ENCODE measurements around the gene OSBP2.
"Not testable (repeated sequence)": the region's sequence is repeated elsewhere in the genome, so short reads cannot be mapped to it uniquely, and the experiment has no call there.

The OSBP2 gene

GRCh38 chr22:30676565-30676964, 18.1 kb upstream of the OSBP2 start:
- DNase-seq (ENCODE audit: low read depth in 3 of 3), result not testable (repeated sequence)

GRCh38 chr22:30679895-30680690, 14.6 kb upstream of the OSBP2 start:
- DNase-seq (ENCODE audit: low read depth in 3 of 3), result not testable (repeated sequence)

GRCh38 chr22:30680991-30681770, 13.5 kb upstream of the OSBP2 start:
- DNase-seq (ENCODE audit: low read depth in 3 of 3), result no peak

GRCh38 chr22:30681831-30682230, 12.8 kb upstream of the OSBP2 start:
- no peak for DNase-seq (ENCODE audit: low read depth in 3 of 3)

GRCh38 chr22:30685178-30685577, 9.5 kb upstream of the OSBP2 start:
- DNase-seq (ENCODE audit: low read depth in 3 of 3), result no peak

GRCh38 chr22:30687358-30687757, 7.3 kb upstream of the OSBP2 start:
- no peak for DNase-seq (ENCODE audit: low read depth in 3 of 3)

- no peak for DNase-seq (ENCODE audit: low read depth in 3 of 3)
Measured at GRCh38 chr22:30689622-30690021, 5.1 kb upstream of the OSBP2 start.

GRCh38 chr22:30691204-30691603, 3.5 kb upstream of the OSBP2 start:
- no peak for DNase-seq (ENCODE audit: low read depth in 3 of 3)

- DNase-seq (ENCODE audit: low read depth in 3 of 3), result peak; percentile 31 to 42 (median 34)
Measured at GRCh38 chr22:30694171-30694639, 469 bp upstream of the OSBP2 start.

- DNase-seq (ENCODE audit: low read depth in 3 of 3), result no peak
Measured at GRCh38 chr22:30695351-30695851, 727 bp downstream of the OSBP2 start.

- no peak for DNase-seq (ENCODE audit: low read depth in 3 of 3)
Measured at GRCh38 chr22:30695871-30696655, 1.4 kb downstream of the OSBP2 start.

- no peak for DNase-seq (ENCODE audit: low read depth in 3 of 3)
Measured at GRCh38 chr22:30697975-30698374, 3.3 kb downstream of the OSBP2 start.

GRCh38 chr22:30701872-30702271, 7.2 kb downstream of the OSBP2 start:
- no peak for DNase-seq (ENCODE audit: low read depth in 3 of 3)

- no peak for DNase-seq (ENCODE audit: low read depth in 3 of 3)
Measured at GRCh38 chr22:30702856-30703255, 8.2 kb downstream of the OSBP2 start.

- DNase-seq (ENCODE audit: low read depth in 3 of 3), result no peak
Measured at GRCh38 chr22:30704978-30705377, 10.3 kb downstream of the OSBP2 start.

- DNase-seq (ENCODE audit: low read depth in 3 of 3), result no peak
Measured at GRCh38 chr22:30705710-30706651, 11.3 kb downstream of the OSBP2 start.

- DNase-seq (ENCODE audit: low read depth in 3 of 3), result not testable (repeated sequence)
Measured at GRCh38 chr22:30709980-30710379, 15.3 kb downstream of the OSBP2 start.

GRCh38 chr22:30712094-30712493, 17.4 kb downstream of the OSBP2 start:
- DNase-seq (ENCODE audit: low read depth in 3 of 3), result no peak

- no peak for DNase-seq (ENCODE audit: low read depth in 3 of 3)
Measured at GRCh38 chr22:30714062-30714461, 19.4 kb downstream of the OSBP2 start.

GRCh38 chr22:30717331-30717921, 22.8 kb downstream of the OSBP2 start:
- DNase-seq (ENCODE audit: low read depth in 3 of 3), result no peak
